Stimulated activated CD8-positive, alpha-beta memory T cell treated with anti-CD3 and anti-CD28 coated beads, Interleukin-7, amount 100 ng/mL, for 1 hour (primary cell): ENCODE results near the gene OSTN.
"Not testable (repeated sequence)": the region's sequence is repeated elsewhere in the genome, so short reads cannot be mapped to it uniquely, and the experiment has no call there.

Source experiments
- DNase-seq, 2 donors: peaks; one replicate each; pipeline ENCODE4 v3.0.0-alpha.2; 2020; ENCODE audit warnings: low read depth in 2 of 2

OSTN gene

GRCh38 chr3:191235331-191236314 lies 36.6 kb downstream of the OSTN start:
- no peak for DNase-seq

- DNase-seq, result no peak
These were observed 37.6 kb downstream of the OSTN start for GRCh38 chr3:191236646-191237045.

- no peak for DNase-seq
These were observed 38.2 kb downstream of the OSTN start for GRCh38 chr3:191237047-191237882.

- DNase-seq, result no peak
These were observed 39.3 kb downstream of the OSTN start for GRCh38 chr3:191238321-191238817.

GRCh38 chr3:191239407-191240031 lies 40.5 kb downstream of the OSTN start:
- DNase-seq, result no peak

- no peak for DNase-seq
These were observed 41.4 kb downstream of the OSTN start for GRCh38 chr3:191240486-191240885.

- no peak for DNase-seq
These were observed 45.3 kb downstream of the OSTN start for GRCh38 chr3:191244242-191244867.

- DNase-seq, result not testable (repeated sequence)
These were observed 47.0 kb downstream of the OSTN start for GRCh38 chr3:191246034-191246433.

- DNase-seq, result no peak
These were observed 47.6 kb downstream of the OSTN start for GRCh38 chr3:191246630-191247029.

GRCh38 chr3:191253089-191253799 lies 54.2 kb downstream of the OSTN start:
- no peak for DNase-seq

- DNase-seq, result no peak
These were observed 55.2 kb downstream of the OSTN start for GRCh38 chr3:191254098-191254873.

- DNase-seq, result no peak
These were observed 56.1 kb downstream of the OSTN start for GRCh38 chr3:191255156-191255555.

- no peak for DNase-seq
These were observed 57.4 kb downstream of the OSTN start for GRCh38 chr3:191256405-191256804.

GRCh38 chr3:191257286-191257685 lies 58.2 kb downstream of the OSTN start:
- DNase-seq, result no peak

- DNase-seq, result no peak
These were observed 60.4 kb downstream of the OSTN start for GRCh38 chr3:191259486-191259885.

GRCh38 chr3:191260431-191261303 lies 61.6 kb downstream of the OSTN start:
- DNase-seq, result no peak

- no peak for DNase-seq
These were observed 62.2 kb downstream of the OSTN start for GRCh38 chr3:191261304-191261638.

GRCh38 chr3:191262650-191263049 lies 63.6 kb downstream of the OSTN start:
- no peak for DNase-seq

GRCh38 chr3:191263365-191263764 lies 64.3 kb downstream of the OSTN start:
- DNase-seq, result no peak
